ENCODE data around the gene PPIL1.

PPIL1 gene

GRCh38 chr6:36808634-36809033 is 66.0 kb downstream of the PPIL1 start:
- Histone ChIP-seq H3K9ac (ENCODE audit: low read depth, low read length) (no peak overlapping the region), H3K9me3 (ENCODE audit: insufficient read depth, low read depth, low read length) (no peaks in the 10 kb centered on the region), H3K4me1 (ENCODE audit: insufficient read depth, low read length) (peaks cover 19% of the 10 kb centered on the region), H3K27me3 (ENCODE audit: insufficient read depth, low read length) (peaks cover 13% of the 10 kb centered on the region; the same call in 1 of the 2 replicates), H3K4me3 (ENCODE audit: low read length) (no peak overlapping the region), H3K36me3 (ENCODE audit: insufficient read depth, low read length) (no peaks in the 10 kb centered on the region), H3K27ac (ENCODE audit: low read depth, low read length) (no peak overlapping the region)
- 76% methylated on average over 5 of the region's 5 CpGs for WGBS

GRCh38 chr6:36807750-36808149 is 66.9 kb downstream of the PPIL1 start:
- Histone ChIP-seq H3K9me3 (ENCODE audit: insufficient read depth, low read depth, low read length) (no peaks in the 10 kb centered on the region), H3K4me1 (ENCODE audit: insufficient read depth, low read length) (peaks cover 19% of the 10 kb centered on the region), H3K9ac (ENCODE audit: low read depth, low read length) (no peak overlapping the region), H3K36me3 (ENCODE audit: insufficient read depth, low read length) (no peaks in the 10 kb centered on the region), H3K4me3 (ENCODE audit: low read length) (no peak overlapping the region), H3K27ac (ENCODE audit: low read depth, low read length) (no peak overlapping the region), H3K27me3 (ENCODE audit: insufficient read depth, low read length) (peaks cover 13% of the 10 kb centered on the region; the same call in 1 of the 2 replicates)
- WGBS, result 57% methylated on average over 7 of the region's 7 CpGs

- peaks cover 19% of the 10 kb centered on the region for H3K4me1 ChIP-seq (ENCODE audit: insufficient read depth, low read length)
- H3K9me3 ChIP-seq (ENCODE audit: insufficient read depth, low read depth, low read length), result no peaks in the 10 kb centered on the region
- peaks cover 13% of the 10 kb centered on the region; the same call in 1 of the 2 replicates for H3K27me3 ChIP-seq (ENCODE audit: insufficient read depth, low read length)
- no peak overlapping the region for H3K27ac ChIP-seq (ENCODE audit: low read depth, low read length)
- 60% methylated on average over 5 of the region's 5 CpGs for WGBS
- no peak overlapping the region for H3K9ac ChIP-seq (ENCODE audit: low read depth, low read length)
- no peaks in the 10 kb centered on the region for H3K36me3 ChIP-seq (ENCODE audit: insufficient read depth, low read length)
- no peak overlapping the region for H3K4me3 ChIP-seq (ENCODE audit: low read length)
Measured at GRCh38 chr6:36807143-36807542, 67.5 kb downstream of the PPIL1 start.

DNA sequence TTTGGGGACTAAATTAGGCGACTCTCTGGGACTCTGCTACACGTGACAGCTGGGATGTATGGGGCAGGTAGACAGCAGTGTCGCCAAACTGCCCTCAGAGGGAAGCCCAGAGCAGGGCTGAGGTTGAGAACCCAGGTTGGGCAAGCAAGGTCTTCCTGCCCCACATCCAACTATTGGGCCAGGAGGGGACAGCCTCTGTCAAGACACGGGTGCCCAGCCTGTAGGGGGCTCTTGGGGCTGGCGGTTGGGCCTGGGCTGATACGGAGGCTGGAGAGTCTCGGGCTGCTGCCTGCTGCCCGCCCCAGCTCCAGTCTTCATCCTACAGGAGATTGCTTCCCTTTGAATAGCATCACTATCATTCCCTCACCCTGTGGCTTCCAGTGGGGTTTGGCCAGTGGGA is 68.7 kb downstream of the PPIL1 start:
- no peak overlapping the region for H3K4me3 ChIP-seq (ENCODE audit: low read length)
- H3K27ac ChIP-seq (ENCODE audit: low read depth, low read length), result no peak overlapping the region
- H3K4me1 ChIP-seq (ENCODE audit: insufficient read depth, low read length), result peaks cover 19% of the 10 kb centered on the region
- peaks cover 13% of the 10 kb centered on the region; the same call in 1 of the 2 replicates for H3K27me3 ChIP-seq (ENCODE audit: insufficient read depth, low read length)
- WGBS, result 58% methylated on average over 6 of the region's 8 CpGs
- H3K36me3 ChIP-seq (ENCODE audit: insufficient read depth, low read length), result no peaks in the 10 kb centered on the region
- H3K9me3 ChIP-seq (ENCODE audit: insufficient read depth, low read depth, low read length), result no peaks in the 10 kb centered on the region
- H3K9ac ChIP-seq (ENCODE audit: low read depth, low read length), result no peak overlapping the region

DNA sequence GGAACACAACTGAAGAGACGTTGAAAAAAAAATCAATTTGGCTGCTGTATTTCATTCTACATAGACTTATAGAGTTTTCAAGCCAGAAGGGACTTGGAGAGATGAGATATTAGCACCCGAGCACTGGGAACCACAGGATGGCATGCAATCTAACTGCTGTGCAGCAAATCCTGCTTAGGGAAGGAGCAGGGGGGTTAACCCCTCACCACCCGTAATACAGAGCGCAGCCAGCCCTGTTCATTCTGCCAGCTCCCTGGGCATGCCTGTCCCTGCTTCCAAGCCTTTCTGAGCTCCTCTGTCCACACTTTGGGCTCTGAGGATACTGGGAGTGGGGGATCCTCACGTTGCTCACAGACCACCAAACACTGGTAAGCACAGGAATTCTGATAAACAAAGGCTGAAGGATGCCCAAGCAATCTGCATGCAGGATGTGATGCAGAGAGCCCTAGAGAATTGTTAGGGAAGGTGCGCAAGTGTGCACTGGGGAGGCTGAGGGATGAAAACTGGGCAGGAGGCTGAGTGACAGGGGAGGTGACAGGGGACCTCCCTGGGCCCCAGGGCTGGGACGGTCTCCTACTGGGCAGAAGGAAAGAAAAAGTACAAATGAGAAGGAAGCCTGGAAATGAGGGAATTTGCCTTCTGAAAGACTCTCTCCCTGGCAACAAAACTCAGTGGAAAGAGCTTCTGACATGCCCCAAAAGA is 69.4 kb downstream of the PPIL1 start:
- Histone ChIP-seq H3K27me3 (ENCODE audit: insufficient read depth, low read length) (peaks cover 13% of the 10 kb centered on the region; the same call in 1 of the 2 replicates), H3K36me3 (ENCODE audit: insufficient read depth, low read length) (no peaks in the 10 kb centered on the region), H3K27ac (ENCODE audit: low read depth, low read length) (0 out of 2 replicates have a peak overlapping the region, but pooled peaks have one; percentile 15), H3K9ac (ENCODE audit: low read depth, low read length) (no peak overlapping the region), H3K4me3 (ENCODE audit: low read length) (no peak overlapping the region), H3K4me1 (ENCODE audit: insufficient read depth, low read length) (peaks cover 19% of the 10 kb centered on the region), H3K9me3 (ENCODE audit: insufficient read depth, low read depth, low read length) (no peaks in the 10 kb centered on the region)
- WGBS, result 50% methylated on average over 6 of the region's 7 CpGs
